Activated CD8-positive, alpha-beta T cell treated with anti-CD3 and anti-CD28 coated beads for 36 hours (primary cell): Measurements from ENCODE around the gene WDR20. TPM values are rescaled to one million over a fixed set of nuclear protein-coding genes. Genes with fewer than 3 reads are reported as not detected.
A peak's percentile ranks its signal among the peaks of the same experiment; 100 is the strongest.

Experiments used
- ATAC-seq: fragments of 200-7000 bp; cut with Tn5 transposase; one replicate; pipeline ENCODE4 v1.10.0; 2021; ENCODE audit warnings: mild to moderate bottlenecking, moderate library complexity
- CTCF ChIA-PET: fragments of 350-600 bp; sonication (Branson Sonifier 250); formaldehyde crosslinking; loops from one replicate; lab custom pipeline; 2021; ENCODE audit warnings: antibody characterized with exemption; lab: Charles Lee
- POLR2A ChIA-PET: fragments of 350-600 bp; sonication (Branson Sonifier 250); formaldehyde crosslinking; loops from one replicate; lab custom pipeline; 2021; ENCODE audit warnings: antibody characterized with exemption; lab: Charles Lee
- DNase-seq: peaks from one replicate; pipeline ENCODE4 v3.0.0-alpha.2; 2020
- H3K27ac Mint-ChIP-seq: one replicate; pipeline ENCODE4 v1.8.0; 2021; ENCODE audit warnings: mild to moderate bottlenecking, mixed read lengths
- H3K27me3 Mint-ChIP-seq: one replicate; pipeline ENCODE4 v1.8.0; 2021; ENCODE audit warnings: mixed read lengths
- H3K36me3 Mint-ChIP-seq: one replicate; pipeline ENCODE4 v1.8.0; 2021; ENCODE audit warnings: low read depth, mixed read lengths
- H3K4me1 Mint-ChIP-seq: one replicate; pipeline ENCODE4 v1.8.0; 2021; ENCODE audit warnings: low read depth, mixed read lengths
- H3K4me3 Mint-ChIP-seq: one replicate; pipeline ENCODE4 v1.8.0; 2021; ENCODE audit warnings: mild to moderate bottlenecking, moderate library complexity, mixed read lengths
- H3K9me3 Mint-ChIP-seq: one replicate; pipeline ENCODE4 v1.8.0; 2021; ENCODE audit warnings: mixed read lengths
- intact Hi-C: fragments of 100-400 bp; cut with micrococcal nuclease; formaldehyde crosslinking; loops from one replicate; pipeline ENCODE4 v1.10.0; 2022
- total RNA-seq, 2 experiments: library from RNA; stranded (reverse); gene quantifications; one replicate each; pipeline ENCODE4 v1.2.3, GENCODE V29; 2021
- TF ChIP-seq, protein P1 (sequence below): fragments of 200-600 bp; IDR thresholded peaks from one replicate; pipeline ENCODE4 v1.8.0; 2022; ENCODE audit warnings: antibody characterized with exemption, mild to moderate bottlenecking

Gene WDR20
- total RNA-seq, 2 experiments from 2014 or later: 18.5 to 21.6 TPM

GRCh38 chr14:102138961-102139285 lies 774 bp upstream of the WDR20 start:
- TF ChIP-seq, protein P1, sequence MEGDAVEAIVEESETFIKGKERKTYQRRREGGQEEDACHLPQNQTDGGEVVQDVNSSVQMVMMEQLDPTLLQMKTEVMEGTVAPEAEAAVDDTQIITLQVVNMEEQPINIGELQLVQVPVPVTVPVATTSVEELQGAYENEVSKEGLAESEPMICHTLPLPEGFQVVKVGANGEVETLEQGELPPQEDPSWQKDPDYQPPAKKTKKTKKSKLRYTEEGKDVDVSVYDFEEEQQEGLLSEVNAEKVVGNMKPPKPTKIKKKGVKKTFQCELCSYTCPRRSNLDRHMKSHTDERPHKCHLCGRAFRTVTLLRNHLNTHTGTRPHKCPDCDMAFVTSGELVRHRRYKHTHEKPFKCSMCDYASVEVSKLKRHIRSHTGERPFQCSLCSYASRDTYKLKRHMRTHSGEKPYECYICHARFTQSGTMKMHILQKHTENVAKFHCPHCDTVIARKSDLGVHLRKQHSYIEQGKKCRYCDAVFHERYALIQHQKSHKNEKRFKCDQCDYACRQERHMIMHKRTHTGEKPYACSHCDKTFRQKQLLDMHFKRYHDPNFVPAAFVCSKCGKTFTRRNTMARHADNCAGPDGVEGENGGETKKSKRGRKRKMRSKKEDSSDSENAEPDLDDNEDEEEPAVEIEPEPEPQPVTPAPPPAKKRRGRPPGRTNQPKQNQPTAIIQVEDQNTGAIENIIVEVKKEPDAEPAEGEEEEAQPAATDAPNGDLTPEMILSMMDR: no peak
- no peak for ATAC-seq
- Mint-ChIP-seq H3K27me3 (no peaks in the 10 kb centered on the region), H3K36me3 (peaks cover 9% of the 10 kb centered on the region), H3K27ac (peak overlapping the region; percentile 91), H3K9me3 (no peaks in the 10 kb centered on the region), H3K4me3 (peak overlapping the region; percentile 98), H3K4me1 (peaks cover 22% of the 10 kb centered on the region)
- intact Hi-C loops: no loop called here
- CTCF ChIA-PET: interaction anchor here (0.7 to 1.7 kb wide), 4 partner anchors 21 to 178 kb away, joined by 3 read pairs; no protein-coding TSS in a partner anchor
- POLR2A ChIA-PET: interaction anchor here (0.7 to 1.7 kb wide), 5 partner anchors 51 to 177 kb away, joined by 3 to 9 read pairs (median 3); no protein-coding TSS in a partner anchor
- DNase-seq: no peak

DNA sequence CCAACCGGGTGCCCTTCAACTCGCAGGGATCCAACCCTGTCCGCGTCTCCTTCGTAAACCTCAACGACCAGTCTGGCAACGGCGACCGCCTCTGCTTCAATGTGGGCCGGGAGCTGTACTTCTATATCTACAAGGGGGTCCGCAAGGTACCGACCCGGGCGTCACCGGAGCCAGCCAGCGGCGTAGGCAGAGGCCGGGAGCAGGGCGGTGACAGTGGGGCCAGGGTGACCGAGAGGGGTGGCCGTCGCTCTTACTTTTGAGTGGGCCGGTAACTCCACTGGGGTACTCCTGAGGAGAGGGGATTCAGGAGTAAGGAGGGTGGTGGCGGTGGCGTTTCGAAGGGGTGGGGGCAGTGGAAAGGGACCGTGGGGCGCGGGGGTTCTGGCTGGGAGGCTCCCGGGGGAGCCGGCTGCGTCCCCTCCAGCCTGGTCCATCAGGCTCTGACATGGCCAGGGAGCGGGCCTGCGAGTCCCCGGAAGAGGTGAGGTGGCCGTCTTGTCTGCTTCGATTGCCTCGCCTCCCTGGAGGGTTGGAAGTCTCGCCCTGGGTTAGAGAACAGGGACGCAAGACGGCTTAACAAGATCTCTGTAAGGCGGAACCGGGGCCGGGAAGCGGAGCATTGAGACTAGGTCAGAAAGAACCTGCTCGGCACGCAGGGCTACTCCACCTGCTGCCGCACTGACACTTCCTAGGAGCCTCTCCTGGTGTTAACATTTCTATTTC lies 491 bp downstream of the WDR20 start:
- DNase-seq (peak; percentile 49), ATAC-seq (peak; percentile 2)
- H3K27me3 Mint-ChIP-seq: no peaks in the 10 kb centered on the region
- peaks cover 5% of the 10 kb centered on the region for H3K36me3 Mint-ChIP-seq
- H3K9me3 Mint-ChIP-seq: no peaks in the 10 kb centered on the region
- POLR2A ChIA-PET: interaction anchor here (0.5 to 1.7 kb wide), 4 partner anchors 15 to 85 kb away, joined by 3 to 9 read pairs (median 3); no protein-coding TSS in a partner anchor
- peak overlapping the region; percentile 97 for H3K27ac Mint-ChIP-seq
- H3K4me1 Mint-ChIP-seq: peaks cover 25% of the 10 kb centered on the region
- CTCF ChIA-PET: interaction anchor here (0.9 to 1.7 kb wide), 3 partner anchors 19 to 42 kb away, joined by 3 read pairs; no protein-coding TSS in a partner anchor
- H3K4me3 Mint-ChIP-seq: peak overlapping the region; percentile 98
- intact Hi-C loops: no loop called here
- TF ChIP-seq, protein P1: no peak

- Mint-ChIP-seq H3K27me3 (no peaks in the 10 kb centered on the region), H3K36me3 (peaks cover 9% of the 10 kb centered on the region), H3K9me3 (no peaks in the 10 kb centered on the region), H3K27ac (peak overlapping the region; percentile 97), H3K4me1 (peaks cover 30% of the 10 kb centered on the region), H3K4me3 (peak overlapping the region; percentile 98)
- TF ChIP-seq, protein P1: no peak
- POLR2A ChIA-PET: interaction anchor here (0.7 to 1.3 kb wide), 2 partner anchors 14 to 46 kb away, joined by 3 read pairs; no protein-coding TSS in a partner anchor
- CTCF ChIA-PET: interaction anchor here (0.9 kb wide), 1 partner anchor 41 kb away, joined by 3 read pairs; no protein-coding TSS in a partner anchor
- intact Hi-C loops: no loop called here
- ATAC-seq (no peak), DNase-seq (no peak)
Observed at GRCh38 chr14:102140750-102141145, 1.1 kb downstream of the WDR20 start.

- H3K27me3 Mint-ChIP-seq: no peaks in the 10 kb centered on the region
- H3K4me3 Mint-ChIP-seq: no peak overlapping the region
- intact Hi-C loops: no loop called here
- H3K27ac Mint-ChIP-seq: no peak overlapping the region
- ATAC-seq: no peak
- TF ChIP-seq, protein P1: no peak
- no peak for DNase-seq
- H3K9me3 Mint-ChIP-seq: no peaks in the 10 kb centered on the region
- H3K36me3 Mint-ChIP-seq: peaks cover 13% of the 10 kb centered on the region
- H3K4me1 Mint-ChIP-seq: peaks cover 39% of the 10 kb centered on the region
- POLR2A ChIA-PET: no interaction called here
- CTCF ChIA-PET: no interaction called here
Observed at GRCh38 chr14:102141797-102142196, 2.1 kb downstream of the WDR20 start.

GRCh38 chr14:102144914-102145313 lies 5.2 kb downstream of the WDR20 start:
- Mint-ChIP-seq H3K4me1 (peaks cover 44% of the 10 kb centered on the region), H3K4me3 (no peak overlapping the region), H3K27me3 (no peaks in the 10 kb centered on the region), H3K9me3 (no peaks in the 10 kb centered on the region), H3K27ac (no peak overlapping the region), H3K36me3 (peaks cover 13% of the 10 kb centered on the region)
- intact Hi-C loops: no loop called here
- ChIA-PET POLR2A (interaction anchor here (1.5 kb wide), 1 partner anchor 9 kb away, joined by 4 read pairs; no protein-coding TSS in a partner anchor), CTCF (interaction anchor here (1.2 to 1.9 kb wide), 3 partner anchors 9 to 169 kb away, joined by 3 to 6 read pairs (median 4); no protein-coding TSS in a partner anchor)
- ATAC-seq (no peak), DNase-seq (no peak)
- TF ChIP-seq, protein P1: no peak
